Sigmoid colon (tissue), 7 donors: ENCODE results near the gene NTM. TPM values are rescaled to one million over a fixed set of nuclear protein-coding genes. Genes with fewer than 3 reads are reported as not detected.

ENCODE experiments used
- DNase-seq: peaks from one replicate; pipeline ENCODE4 v3.0.0-alpha.2; 2019
- H3K27ac ChIP-seq, 4 donors: fragments of 200-600 bp; sonication (generic); one replicate each; pipeline ENCODE4 v1.5.1; 2016 to 2019; ENCODE audit warnings: mild to moderate bottlenecking in 1 of 4
- H3K27me3 ChIP-seq, 3 donors: fragments of 200-600 bp; sonication (generic); one replicate each; pipeline ENCODE4 v1.5.1; 2019; ENCODE audit warnings: mild to moderate bottlenecking in 1 of 3
- H3K36me3 ChIP-seq, 4 donors: fragments of 200-600 bp; sonication (generic); one replicate each; pipeline ENCODE4 v1.5.1; 2016 to 2019
- H3K4me1 ChIP-seq, 4 donors: fragments of 200-600 bp; sonication (generic); one replicate each; pipeline ENCODE4 v1.5.1; 2017 to 2019
- H3K4me3 ChIP-seq, 4 donors: fragments of 200-600 bp; sonication (generic); one replicate each; pipeline ENCODE4 v1.5.1; 2017 to 2019; ENCODE audit warnings: mild to moderate bottlenecking in 2 of 4, moderate library complexity in 1 of 4
- H3K9me3 ChIP-seq, 4 donors: fragments of 200-600 bp in 3 of 4; sonication (generic) in 3 of 4; one replicate each; pipeline versions ENCODE4 v1.5.1 to v1.6.1; 2013 to 2019
- EP300 ChIP-seq, 4 donors: sonication (generic); formaldehyde crosslinking; IDR thresholded peaks; one replicate each; pipeline ENCODE4 v1.6.1; 2017; ENCODE audit warnings: antibody characterized with exemption in 4 of 4
- POLR2A ChIP-seq, 2 donors: fragments of 450-650 bp; IDR thresholded peaks; one replicate each; pipeline ENCODE4 v1.6.1; 2016; ENCODE audit warnings: antibody characterized with exemption in 2 of 2, mild to moderate bottlenecking in 2 of 2, moderate library complexity in 2 of 2
- POLR2AphosphoS5 ChIP-seq, 4 donors: sonication (generic); formaldehyde crosslinking; IDR thresholded peaks; one replicate each; pipeline ENCODE4 v1.6.1; 2017; ENCODE audit warnings: antibody characterized with exemption in 4 of 4
- WGBS, 2 donors: extraction: QIAGEN DNeasy Blood & Tissue Kit; methylation state at CpG; one replicate each; pipeline ENCODE4 v1.1.7; 2013; 5-methylcytosine and 5-hydroxymethylcytosine counted together
- intact Hi-C: fragments of 100-400 bp; cut with DNase I; formaldehyde crosslinking; loops from one replicate; pipeline ENCODE4 v1.15.1; 2023
- polyA plus RNA-seq, 3 donors: library from polyadenylated mRNA; stranded (reverse); fragments of 200-250 nt; gene quantifications; one replicate each; pipeline ENCODE4 v1.2.3, GENCODE V29; 2013
- total RNA-seq, 4 donors: library from RNA; depleted of rRNA; stranded (reverse); fragments of >200 nt; gene quantifications; one replicate each; pipeline ENCODE4 v1.1.0, GENCODE V29; 2016
- TF ChIP-seq, protein P1 (sequence below), 4 experiments: fragments of 450-650 bp in 3 of 4; fragments of 200-600 bp in 1 of 4; IDR thresholded peaks; one replicate each; pipeline ENCODE4 v1.5.1; 2016 to 2019; ENCODE audit warnings: antibody characterized with exemption in 4 of 4, mild to moderate bottlenecking in 3 of 4, moderate library complexity in 2 of 4
- donor health status: healthy with polysubstance abuse.
- donor health status: Bipolar disorder and iron deficiency.
- donor health status: healthy.

The NTM gene
- total and polyA plus RNA-seq, 7 donors = 0.96 to 18.3 (median 6.4) TPM; not detected in 1

DNA sequence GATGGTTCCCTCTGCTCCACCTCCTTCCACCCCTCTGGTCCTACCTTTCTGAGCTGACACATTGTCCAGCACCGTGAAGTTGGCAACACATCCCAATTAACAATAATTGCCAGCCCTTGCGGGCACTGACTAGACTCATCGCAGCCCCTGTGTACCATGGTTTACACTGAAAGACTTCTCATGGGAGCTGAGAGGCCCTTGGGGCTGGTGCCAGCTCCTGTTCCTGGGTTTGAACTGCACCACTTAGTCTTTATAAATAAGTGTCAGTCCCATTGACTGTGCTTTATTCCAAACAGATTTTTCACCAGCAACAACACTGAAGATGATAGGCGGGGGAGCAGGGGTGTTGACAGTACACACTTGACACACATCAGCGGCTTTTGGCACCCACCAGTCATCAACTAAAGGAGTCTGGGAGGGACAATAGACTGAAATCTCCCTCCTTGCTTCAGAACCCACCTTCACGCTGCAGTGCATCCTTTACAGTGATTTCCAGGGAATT lies 447.3 kb downstream of the NTM start:
- WGBS, 2 donors = 76 to 90% methylated on average over 6 of the region's 6 CpGs
- no peaks in the 10 kb centered on the region for H3K36me3 ChIP-seq
- TF ChIP-seq EP300 (IDR thresholded peaks at IDR 0.05) (no peak), POLR2AphosphoS5 (IDR thresholded peaks at IDR 0.05) (no peak), POLR2A (IDR thresholded peaks at IDR 0.05) (no peak)
- TF ChIP-seq, protein P1, sequence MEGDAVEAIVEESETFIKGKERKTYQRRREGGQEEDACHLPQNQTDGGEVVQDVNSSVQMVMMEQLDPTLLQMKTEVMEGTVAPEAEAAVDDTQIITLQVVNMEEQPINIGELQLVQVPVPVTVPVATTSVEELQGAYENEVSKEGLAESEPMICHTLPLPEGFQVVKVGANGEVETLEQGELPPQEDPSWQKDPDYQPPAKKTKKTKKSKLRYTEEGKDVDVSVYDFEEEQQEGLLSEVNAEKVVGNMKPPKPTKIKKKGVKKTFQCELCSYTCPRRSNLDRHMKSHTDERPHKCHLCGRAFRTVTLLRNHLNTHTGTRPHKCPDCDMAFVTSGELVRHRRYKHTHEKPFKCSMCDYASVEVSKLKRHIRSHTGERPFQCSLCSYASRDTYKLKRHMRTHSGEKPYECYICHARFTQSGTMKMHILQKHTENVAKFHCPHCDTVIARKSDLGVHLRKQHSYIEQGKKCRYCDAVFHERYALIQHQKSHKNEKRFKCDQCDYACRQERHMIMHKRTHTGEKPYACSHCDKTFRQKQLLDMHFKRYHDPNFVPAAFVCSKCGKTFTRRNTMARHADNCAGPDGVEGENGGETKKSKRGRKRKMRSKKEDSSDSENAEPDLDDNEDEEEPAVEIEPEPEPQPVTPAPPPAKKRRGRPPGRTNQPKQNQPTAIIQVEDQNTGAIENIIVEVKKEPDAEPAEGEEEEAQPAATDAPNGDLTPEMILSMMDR (IDR thresholded peaks at IDR 0.05) = no peak
- intact Hi-C loops = no loop called here
- H3K4me3 ChIP-seq = no peak overlapping the region
- no peaks in the 10 kb centered on the region for H3K9me3 ChIP-seq
- H3K4me1 ChIP-seq = no peaks in the 10 kb centered on the region
- DNase-seq = no peak
- H3K27ac ChIP-seq = no peak overlapping the region
- H3K27me3 ChIP-seq = no peaks in the 10 kb centered on the region

- DNase-seq = no peak
- Histone ChIP-seq H3K4me3 (no peak overlapping the region), H3K9me3 (no peaks in the 10 kb centered on the region), H3K27ac (no peak overlapping the region), H3K27me3 (no peaks in the 10 kb centered on the region), H3K36me3 (no peaks in the 10 kb centered on the region), H3K4me1 (no peaks in the 10 kb centered on the region)
- 89 to 96% methylated on average over 10 of the region's 10 CpGs for whole genome bisulfite sequencing, 2 donors
- intact Hi-C loops = no loop called here
- TF ChIP-seq, protein P1 (IDR thresholded peaks at IDR 0.05) = no peak
- TF ChIP-seq POLR2AphosphoS5 (IDR thresholded peaks at IDR 0.05) = no peak
- TF ChIP-seq POLR2A (IDR thresholded peaks at IDR 0.05) = no peak
- no peak for TF ChIP-seq EP300 (IDR thresholded peaks at IDR 0.05)
Observed at GRCh38 chr11:131819865-131820264, 449.4 kb downstream of the NTM start.

- Histone ChIP-seq H3K27ac (no peak overlapping the region), H3K27me3 (no peaks in the 10 kb centered on the region), H3K4me3 (no peak overlapping the region), H3K9me3 (no peaks in the 10 kb centered on the region), H3K4me1 (no peaks in the 10 kb centered on the region), H3K36me3 (no peaks in the 10 kb centered on the region)
- WGBS, 2 donors = 22 to 25% methylated on average over 6 of the region's 6 CpGs
- intact Hi-C loops = no loop called here
- TF ChIP-seq, protein P1 (IDR thresholded peaks at IDR 0.05) = no peak
- TF ChIP-seq EP300 (IDR thresholded peaks at IDR 0.05) (no peak), POLR2AphosphoS5 (IDR thresholded peaks at IDR 0.05) (no peak), POLR2A (IDR thresholded peaks at IDR 0.05) (no peak)
- DNase-seq = no peak
Observed at GRCh38 chr11:131822506-131822905, 452.1 kb downstream of the NTM start.

GRCh38 chr11:131823772-131824171 lies 453.4 kb downstream of the NTM start:
- DNase-seq = no peak
- Histone ChIP-seq H3K4me1 (no peaks in the 10 kb centered on the region), H3K36me3 (no peaks in the 10 kb centered on the region), H3K27ac (no peak overlapping the region), H3K4me3 (no peak overlapping the region), H3K27me3 (no peaks in the 10 kb centered on the region), H3K9me3 (no peaks in the 10 kb centered on the region)
- TF ChIP-seq EP300 (IDR thresholded peaks at IDR 0.05) = no peak
- intact Hi-C loops = no loop called here
- 43 to 79% methylated on average over 2 of the region's 2 CpGs for WGBS, 2 donors

- H3K36me3 ChIP-seq = no peaks in the 10 kb centered on the region
- DNase-seq = no peak
- no peaks in the 10 kb centered on the region for H3K27me3 ChIP-seq
- TF ChIP-seq, protein P1 (IDR thresholded peaks at IDR 0.05) = no peak
- peak in 1 of 4 donors; percentile 24 for TF ChIP-seq POLR2AphosphoS5 (IDR thresholded peaks at IDR 0.05)
- intact Hi-C loops = no loop called here
- no peak overlapping the region for H3K4me3 ChIP-seq
- no peaks in the 10 kb centered on the region for H3K9me3 ChIP-seq
- H3K27ac ChIP-seq = no peak overlapping the region
- H3K4me1 ChIP-seq = no peaks in the 10 kb centered on the region
- WGBS, 2 donors = 49 to 51% methylated on average over 3 of the region's 3 CpGs
Observed at GRCh38 chr11:131824771-131825170, 454.4 kb downstream of the NTM start.
